GM23338 (cell line): ENCODE results near the gene PRR36. TPM values are rescaled to one million over a fixed set of nuclear protein-coding genes. Genes with fewer than 3 reads are reported as not detected.

ENCODE experiments used
- ATAC-seq: fragments of 200-7000 bp; cut with Tn5 transposase; 3 replicates; pipeline ENCODE4 v1.9.1; 2020
- DNase-seq: peaks from one replicate; pipeline ENCODE4 v3.0.0-alpha.2; 2015; ENCODE audit warnings: low spot score
- H2AFZ ChIP-seq: fragments of 200-600 bp; sonication (generic); 2 replicates; pipeline ENCODE4 v1.8.0; 2016; ENCODE audit warnings: antibody characterized with exemption, mild to moderate bottlenecking, moderate library complexity
- H3F3A ChIP-seq: fragments of 200-600 bp; sonication (generic); replicated peaks from 2 replicates; pipeline ENCODE4 v1.8.0; 2017; ENCODE audit warnings: antibody characterized with exemption, mixed run types, low read depth
- H3K27ac ChIP-seq: fragments of 200-600 bp; sonication (generic); 2 replicates; pipeline ENCODE4 v1.6.1; 2016; ENCODE audit warnings: low read depth
- H3K27me3 ChIP-seq: fragments of 200-600 bp; sonication (generic); 2 replicates; pipeline ENCODE4 v1.8.0; 2016; ENCODE audit warnings: mild to moderate bottlenecking, mixed run types, moderate library complexity; ENCODE audit not compliant: insufficient read depth
- H3K36me3 ChIP-seq: fragments of 200-600 bp; sonication (generic); 2 replicates; pipeline ENCODE4 v1.8.0; 2016; ENCODE audit warnings: mild to moderate bottlenecking; ENCODE audit not compliant: insufficient read depth
- H3K4me1 ChIP-seq: fragments of 200-600 bp; sonication (generic); 2 replicates; pipeline ENCODE4 v1.8.0; 2016; ENCODE audit warnings: mild to moderate bottlenecking, moderate library complexity; ENCODE audit not compliant: insufficient read depth
- H3K4me2 ChIP-seq: fragments of 200-600 bp; sonication (generic); 2 replicates; pipeline ENCODE4 v1.7.1; 2017; ENCODE audit warnings: mixed run types
- H3K4me3 ChIP-seq: fragments of 200-600 bp; sonication (generic); 2 replicates; pipeline ENCODE4 v1.6.1; 2016; ENCODE audit warnings: mixed run types
- H3K79me2 ChIP-seq: fragments of 200-600 bp; sonication (generic); replicated peaks from 2 replicates; pipeline ENCODE4 v1.8.0; 2017; ENCODE audit warnings: mild to moderate bottlenecking; ENCODE audit not compliant: insufficient read depth
- H3K9me2 ChIP-seq: fragments of 200-600 bp; sonication (generic); 2 replicates; pipeline ENCODE4 v1.8.0; 2017; ENCODE audit not compliant: insufficient read depth
- H4K20me1 ChIP-seq: fragments of 200-600 bp; sonication (generic); replicated peaks from 2 replicates; pipeline ENCODE4 v1.8.0; 2017; ENCODE audit warnings: mild to moderate bottlenecking; ENCODE audit not compliant: insufficient read depth
- H3K27ac Mint-ChIP-seq: 2 replicates; pipeline ENCODE4 v1.8.0; 2020; ENCODE audit warnings: inconsistent platforms, mild to moderate bottlenecking, moderate library complexity, mixed read lengths
- H3K27me3 Mint-ChIP-seq: 3 replicates; pipeline ENCODE4 v1.8.0; 2022; ENCODE audit warnings: low read depth, mild to moderate bottlenecking, moderate library complexity, mixed read lengths, inconsistent platforms; ENCODE audit not compliant: insufficient read depth, poor library complexity
- H3K36me3 Mint-ChIP-seq: 3 replicates; pipeline ENCODE4 v1.8.0; 2021; ENCODE audit warnings: low read depth, mild to moderate bottlenecking, inconsistent platforms, moderate library complexity, mixed read lengths
- H3K4me1 Mint-ChIP-seq: 3 replicates; pipeline ENCODE4 v1.8.0; 2020; ENCODE audit warnings: mild to moderate bottlenecking, inconsistent platforms, mixed read lengths
- H3K4me3 Mint-ChIP-seq: 3 replicates; pipeline ENCODE4 v1.8.0; 2021; ENCODE audit warnings: moderate library complexity, mild to moderate bottlenecking, inconsistent platforms, mixed read lengths
- H3K9me3 Mint-ChIP-seq: 3 replicates; pipeline ENCODE4 v1.8.0; 2020; ENCODE audit warnings: moderate library complexity, mild to moderate bottlenecking, inconsistent platforms, mixed read lengths
- CREB1 ChIP-seq: fragments of 250-450 bp; sonication (Bioruptor Pico); IDR thresholded peaks from 2 replicates; pipeline ENCODE4 v1.5.0; 2020; ENCODE audit warnings: low read depth, mild to moderate bottlenecking, moderate library complexity
- EZH2 ChIP-seq: fragments of 200-600 bp; sonication (generic); IDR thresholded peaks from one replicate; pipeline ENCODE4 v1.8.0; 2017; ENCODE audit warnings: antibody characterized with exemption, mild to moderate bottlenecking, low read depth; ENCODE audit not compliant: unreplicated experiment
- EZH2phosphoT487 ChIP-seq: fragments of 200-600 bp; sonication (generic); IDR thresholded peaks from one replicate; pipeline ENCODE4 v1.8.1; 2018; ENCODE audit warnings: antibody characterized with exemption; ENCODE audit not compliant: unreplicated experiment
- JUNB ChIP-seq: IDR thresholded peaks from one replicate; pipeline ENCODE4 v1.6.1; 2016; ENCODE audit warnings: antibody characterized with exemption; ENCODE audit not compliant: unreplicated experiment
- POLR2AphosphoS5 ChIP-seq: IDR thresholded peaks from 2 replicates; pipeline ENCODE4 v1.6.1; 2016; ENCODE audit warnings: antibody characterized with exemption, low read depth
- ZNF114 ChIP-seq: fragments of 250-450 bp; sonication (Bioruptor Pico); IDR thresholded peaks from 2 replicates; pipeline ENCODE4 v1.5.0; 2020; ENCODE audit warnings: mild to moderate bottlenecking, moderate library complexity
- ZNF462 ChIP-seq: fragments of 250-450 bp; sonication (Bioruptor Pico); IDR thresholded peaks from 2 replicates; pipeline ENCODE4 v1.5.0; 2020; ENCODE audit warnings: mild to moderate bottlenecking, moderate library complexity
- polyA plus RNA-seq: library from polyadenylated mRNA; unstranded; fragments of >200 nt; fragmentation: Nextera tagmentation; extraction: Ambion mirVana; gene quantifications from 2 replicates; pipeline ENCODE4 v1.2.1, GENCODE V29; 2016
- total RNA-seq: library from RNA; depleted of rRNA; stranded (reverse); fragments of >200 nt; shearing (Covaris generic); gene quantifications from 2 replicates; pipeline ENCODE4 v1.2.3, GENCODE V29; 2014
- TF ChIP-seq, protein P1 (sequence below): IDR thresholded peaks from 2 replicates; pipeline ENCODE4 v1.6.1; 2016; ENCODE audit warnings: antibody characterized with exemption

The PRR36 gene
- total and polyA plus RNA-seq, 2 experiments from 2014 or later, result 17.6 to 17.9 TPM

- TF ChIP-seq ZNF462 (CRISPR knock-in tag), result no peak
- TF ChIP-seq ZNF114, result no peak
- TF ChIP-seq, protein P1, sequence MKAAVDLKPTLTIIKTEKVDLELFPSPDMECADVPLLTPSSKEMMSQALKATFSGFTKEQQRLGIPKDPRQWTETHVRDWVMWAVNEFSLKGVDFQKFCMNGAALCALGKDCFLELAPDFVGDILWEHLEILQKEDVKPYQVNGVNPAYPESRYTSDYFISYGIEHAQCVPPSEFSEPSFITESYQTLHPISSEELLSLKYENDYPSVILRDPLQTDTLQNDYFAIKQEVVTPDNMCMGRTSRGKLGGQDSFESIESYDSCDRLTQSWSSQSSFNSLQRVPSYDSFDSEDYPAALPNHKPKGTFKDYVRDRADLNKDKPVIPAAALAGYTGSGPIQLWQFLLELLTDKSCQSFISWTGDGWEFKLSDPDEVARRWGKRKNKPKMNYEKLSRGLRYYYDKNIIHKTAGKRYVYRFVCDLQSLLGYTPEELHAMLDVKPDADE, result no peak
- no peak for TF ChIP-seq EZH2
These were observed 21.4 kb upstream of the PRR36 start (continued) for GRCh38 chr19:7895565-7895964.

- Histone ChIP-seq H3K27me3 (no peaks in the 10 kb centered on the region), H3K36me3 (no peaks in the 10 kb centered on the region), H3K9me2 (no peaks in the 10 kb centered on the region), H3K79me2 (no peaks in the 10 kb centered on the region), H3K4me1 (0 out of 2 replicates have a peak, but pooled peaks cover 3% of the 10 kb centered on the region), H4K20me1 (no peaks in the 10 kb centered on the region; the same call in 1 of the 2 replicates), H3K4me3 (no peak overlapping the region), H2AFZ (no peak overlapping the region), H3F3A (no peaks in the 10 kb centered on the region), H3K27ac (no peak overlapping the region), H3K4me2 (no peak overlapping the region)
- ATAC-seq (peak; percentile 87), DNase-seq (peak; percentile 59)
- Mint-ChIP-seq H3K36me3 (peaks cover 8% of the 10 kb centered on the region; the same call in 2 of the 3 replicates), H3K4me3 (no peak overlapping the region), H3K27ac (no peak overlapping the region), H3K27me3 (peaks cover 6% of the 10 kb centered on the region), H3K4me1 (peaks cover 5% of the 10 kb centered on the region), H3K9me3 (no peaks in the 10 kb centered on the region)
- TF ChIP-seq EZH2phosphoT487 (no peak), JUNB (no peak), CREB1 (CRISPR knock-in tag) (no peak), POLR2AphosphoS5 (no peak), EZH2 (no peak), ZNF462 (CRISPR knock-in tag) (no peak), ZNF114 (no peak)
These were observed 20.6 kb upstream of the PRR36 start for GRCh38 chr19:7894612-7895309.
